MM.1S (cell line): ENCODE results near the gene COL18A1.

Experiments used
- CTCF ChIP-seq: fragments of 300-600 bp; sonication (generic); IDR thresholded peaks from 2 replicates; pipeline ENCODE4 v1.5.1; 2016; ENCODE audit warnings: antibody characterized with exemption, low read length, mixed read lengths
- EZH2 ChIP-seq: fragments of 300-600 bp; sonication (generic); optimal IDR thresholded peaks from 2 replicates; pipeline ENCODE3; 2017; ENCODE audit warnings: low read depth, mild to moderate bottlenecking, antibody characterized with exemption, low read length, mixed read lengths
- EZH2phosphoT487 ChIP-seq: fragments of 300-600 bp; sonication (generic); IDR thresholded peaks from 2 replicates; pipeline ENCODE4 v1.6.1; 2018; ENCODE audit warnings: antibody characterized with exemption, low read length

- TF ChIP-seq CTCF, result no peak
- TF ChIP-seq EZH2, result no peak
- no peak for TF ChIP-seq EZH2phosphoT487
Measured at GRCh38 chr21:45480701-45481500, 75.9 kb downstream of the COL18A1 start.
